ENCODE data around the gene PIP5K1A. TPM values are rescaled to one million over a fixed set of nuclear protein-coding genes. Genes with fewer than 3 reads are reported as not detected.

The PIP5K1A gene
- total RNA-seq, 2 donors from 2014 or later, result 102 to 144 TPM

DNA sequence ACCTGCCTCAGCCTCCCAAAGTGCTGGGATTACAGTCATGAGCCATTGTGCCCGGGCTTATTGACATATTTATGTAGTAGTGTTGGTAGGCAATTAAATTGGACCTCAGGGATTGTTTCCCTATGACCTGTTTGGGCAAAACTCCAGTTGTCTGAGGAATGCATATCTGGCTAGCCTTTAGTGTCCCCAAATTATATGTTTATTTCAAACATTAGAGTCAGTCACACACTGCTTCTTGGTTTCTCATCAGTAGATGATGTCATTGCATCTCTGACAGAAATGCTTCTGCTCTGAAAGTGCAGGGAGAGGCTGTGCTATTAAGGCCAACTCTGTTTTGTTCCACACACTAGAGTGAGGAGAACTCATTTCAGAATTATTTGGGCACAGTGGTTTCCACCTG, 12.5 kb downstream of the PIP5K1A start:
- no peak for DNase-seq
- 83 to 100% methylated on average over 1 of the region's 1 CpG for WGBS, 2 experiments (ENCODE audit: insufficient coverage in 1 of 2, insufficient read length in 1 of 2)
- TF ChIP-seq, protein P1, sequence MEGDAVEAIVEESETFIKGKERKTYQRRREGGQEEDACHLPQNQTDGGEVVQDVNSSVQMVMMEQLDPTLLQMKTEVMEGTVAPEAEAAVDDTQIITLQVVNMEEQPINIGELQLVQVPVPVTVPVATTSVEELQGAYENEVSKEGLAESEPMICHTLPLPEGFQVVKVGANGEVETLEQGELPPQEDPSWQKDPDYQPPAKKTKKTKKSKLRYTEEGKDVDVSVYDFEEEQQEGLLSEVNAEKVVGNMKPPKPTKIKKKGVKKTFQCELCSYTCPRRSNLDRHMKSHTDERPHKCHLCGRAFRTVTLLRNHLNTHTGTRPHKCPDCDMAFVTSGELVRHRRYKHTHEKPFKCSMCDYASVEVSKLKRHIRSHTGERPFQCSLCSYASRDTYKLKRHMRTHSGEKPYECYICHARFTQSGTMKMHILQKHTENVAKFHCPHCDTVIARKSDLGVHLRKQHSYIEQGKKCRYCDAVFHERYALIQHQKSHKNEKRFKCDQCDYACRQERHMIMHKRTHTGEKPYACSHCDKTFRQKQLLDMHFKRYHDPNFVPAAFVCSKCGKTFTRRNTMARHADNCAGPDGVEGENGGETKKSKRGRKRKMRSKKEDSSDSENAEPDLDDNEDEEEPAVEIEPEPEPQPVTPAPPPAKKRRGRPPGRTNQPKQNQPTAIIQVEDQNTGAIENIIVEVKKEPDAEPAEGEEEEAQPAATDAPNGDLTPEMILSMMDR (conservative IDR thresholded peaks at IDR 0.05), result no peak
- H3K9me3 Mint-ChIP-seq, result no peaks in the 10 kb centered on the region
- Histone ChIP-seq H3K27ac (ENCODE audit: low read depth, low read length) (no peak overlapping the region), H3K36me3 (ENCODE audit: control insufficient read depth, insufficient read depth, low read length) (peaks cover 66% of the 10 kb centered on the region), H3K9me3 (ENCODE audit: control insufficient read depth, low read length) (no peaks in the 10 kb centered on the region), H3K27me3 (ENCODE audit: control insufficient read depth, insufficient read depth, low read length, poor library complexity, severe bottlenecking) (no peaks in the 10 kb centered on the region), H3K9ac (ENCODE audit: extremely low read depth, low read length, poor library complexity, severe bottlenecking) (no peak overlapping the region), H3K4me3 (ENCODE audit: low read length) (no peak overlapping the region), H3K4me1 (ENCODE audit: control insufficient read depth, insufficient read depth, low read length) (no peaks in the 10 kb centered on the region)
- H3K27ac Mint-ChIP-seq, result peak overlapping the region; percentile 55
- H3K4me3 Mint-ChIP-seq, result no peak overlapping the region
- no peaks in the 10 kb centered on the region for H3K27me3 Mint-ChIP-seq (ENCODE audit: insufficient read depth)
- peaks cover 68% of the 10 kb centered on the region for H3K36me3 Mint-ChIP-seq (ENCODE audit: low read depth)
- peaks cover 2% of the 10 kb centered on the region for H3K4me1 Mint-ChIP-seq

DNA sequence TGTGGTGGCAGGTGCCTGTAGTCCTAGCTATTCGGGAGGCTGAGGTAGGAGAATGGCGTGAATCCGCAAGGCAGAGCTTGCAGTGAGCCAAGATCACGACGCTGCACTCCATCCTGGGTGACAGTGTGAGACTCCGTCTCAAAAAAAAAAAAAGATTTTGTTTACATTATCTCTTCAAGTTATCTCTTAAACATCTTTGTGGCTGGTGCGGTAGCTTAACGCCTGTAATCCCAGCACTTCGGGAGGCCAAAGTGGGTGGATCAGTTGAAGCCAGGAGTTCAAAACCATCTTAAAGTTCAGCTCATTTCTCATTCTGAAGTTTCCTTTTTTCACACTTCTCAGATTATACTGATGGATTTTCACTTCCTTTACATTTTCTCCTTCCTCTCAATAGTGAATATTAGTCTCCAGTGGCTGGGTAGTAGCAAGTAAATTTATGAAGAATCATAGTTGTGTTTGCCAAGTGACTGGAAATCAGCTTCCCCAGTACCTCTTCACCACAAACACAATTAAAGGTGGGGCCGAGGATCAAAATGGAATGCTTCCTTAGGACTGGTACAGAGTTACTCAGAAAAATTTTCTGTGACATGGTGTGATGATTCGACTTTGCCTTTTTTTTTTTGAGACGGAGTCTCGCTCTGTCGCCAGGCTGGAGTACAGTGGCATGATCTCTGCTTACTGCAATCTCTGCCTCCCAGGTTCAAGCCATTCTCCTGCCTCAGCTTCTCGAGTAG, 13.8 kb downstream of the PIP5K1A start:
- WGBS, 2 experiments (ENCODE audit: insufficient coverage in 1 of 2, insufficient read length in 1 of 2), result 91 to 93% methylated on average over 12 to 15 of the region's 15 CpGs
- H3K27ac Mint-ChIP-seq, result no peak overlapping the region
- H3K4me3 ChIP-seq (ENCODE audit: low read length), result no peak overlapping the region
- H3K27me3 Mint-ChIP-seq (ENCODE audit: insufficient read depth), result no peaks in the 10 kb centered on the region
- peaks cover 2% of the 10 kb centered on the region for H3K4me1 Mint-ChIP-seq
- H3K36me3 Mint-ChIP-seq (ENCODE audit: low read depth), result peaks cover 61% of the 10 kb centered on the region
- H3K4me3 Mint-ChIP-seq, result no peak overlapping the region
- H3K9me3 ChIP-seq (ENCODE audit: control insufficient read depth, low read length), result no peaks in the 10 kb centered on the region
- TF ChIP-seq, protein P1 (conservative IDR thresholded peaks at IDR 0.05), result no peak
- DNase-seq, result no peak
- no peaks in the 10 kb centered on the region for H3K27me3 ChIP-seq (ENCODE audit: control insufficient read depth, insufficient read depth, low read length, poor library complexity, severe bottlenecking)
- no peaks in the 10 kb centered on the region for H3K9me3 Mint-ChIP-seq
- H3K27ac ChIP-seq (ENCODE audit: low read depth, low read length), result no peak overlapping the region
- no peaks in the 10 kb centered on the region for H3K4me1 ChIP-seq (ENCODE audit: control insufficient read depth, insufficient read depth, low read length)
- peaks cover 65% of the 10 kb centered on the region for H3K36me3 ChIP-seq (ENCODE audit: control insufficient read depth, insufficient read depth, low read length)
- no peak overlapping the region for H3K9ac ChIP-seq (ENCODE audit: extremely low read depth, low read length, poor library complexity, severe bottlenecking)

DNA sequence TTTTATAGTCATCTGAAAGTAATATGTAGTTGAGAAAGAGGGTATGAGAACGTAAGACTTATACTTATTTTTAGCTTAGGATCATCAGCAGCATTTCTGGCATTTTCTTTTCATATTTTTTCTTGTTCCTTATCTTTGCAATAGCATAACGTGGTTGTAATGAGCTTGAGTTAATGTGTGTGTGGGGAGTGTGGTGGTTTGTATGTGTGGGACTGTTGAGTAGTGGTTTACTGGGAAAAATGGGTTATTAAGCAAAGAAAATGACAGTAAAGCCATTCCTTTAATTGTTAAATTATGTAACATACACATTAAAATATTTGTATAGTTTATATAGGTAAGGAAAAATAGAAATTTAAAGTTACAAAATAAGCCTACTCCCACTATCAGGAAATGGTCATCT, 15.2 kb downstream of the PIP5K1A start:
- no peaks in the 10 kb centered on the region for H3K27me3 Mint-ChIP-seq (ENCODE audit: insufficient read depth)
- 42% methylated on average over 2 of the region's 2 CpGs; no CpG with 5 or more reads in 1 of the 2 experiments for WGBS, 2 experiments (ENCODE audit: insufficient coverage in 1 of 2, insufficient read length in 1 of 2)
- H3K27ac ChIP-seq (ENCODE audit: low read depth, low read length), result no peak overlapping the region
- H3K36me3 Mint-ChIP-seq (ENCODE audit: low read depth), result peaks cover 57% of the 10 kb centered on the region
- no peaks in the 10 kb centered on the region for H3K27me3 ChIP-seq (ENCODE audit: control insufficient read depth, insufficient read depth, low read length, poor library complexity, severe bottlenecking)
- no peaks in the 10 kb centered on the region for H3K4me1 ChIP-seq (ENCODE audit: control insufficient read depth, insufficient read depth, low read length)
- no peak overlapping the region for H3K4me3 ChIP-seq (ENCODE audit: low read length)
- H3K9me3 Mint-ChIP-seq, result no peaks in the 10 kb centered on the region
- TF ChIP-seq, protein P1 (conservative IDR thresholded peaks at IDR 0.05), result no peak
- no peak for DNase-seq
- H3K9me3 ChIP-seq (ENCODE audit: control insufficient read depth, low read length), result no peaks in the 10 kb centered on the region
- H3K4me1 Mint-ChIP-seq, result peaks cover 2% of the 10 kb centered on the region
- H3K9ac ChIP-seq (ENCODE audit: extremely low read depth, low read length, poor library complexity, severe bottlenecking), result no peak overlapping the region
- H3K4me3 Mint-ChIP-seq, result no peak overlapping the region
- H3K36me3 ChIP-seq (ENCODE audit: control insufficient read depth, insufficient read depth, low read length), result peaks cover 61% of the 10 kb centered on the region
- peak overlapping the region; percentile 76 for H3K27ac Mint-ChIP-seq

Measured in endodermal cell (in vitro differentiated cells).